ENCODE measurements around the gene NDUFAF5. TPM values are rescaled to one million over a fixed set of nuclear protein-coding genes. Genes with fewer than 3 reads are reported as not detected.

The NDUFAF5 gene
- polyA plus RNA-seq, 1 experiment, result 6.3 TPM

DNA sequence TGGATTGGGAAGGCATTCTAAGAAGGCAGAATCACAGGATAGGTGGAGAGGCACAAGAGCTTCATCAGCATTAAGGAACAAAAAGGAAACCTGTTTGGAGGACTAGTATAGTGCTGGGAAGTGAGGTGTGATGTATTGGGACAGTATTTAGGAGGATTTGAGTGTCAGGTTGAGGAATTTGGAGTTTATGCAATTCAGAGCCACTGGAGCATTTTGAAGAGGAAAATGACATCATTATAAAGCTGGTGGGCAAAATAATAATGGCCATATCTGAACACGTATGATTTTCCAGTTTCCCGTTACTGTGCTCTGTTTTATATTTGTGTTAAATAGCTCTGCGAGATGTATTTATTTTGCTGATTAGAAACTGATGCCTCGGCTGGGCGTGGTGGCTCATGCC is 14.2 kb downstream of the NDUFAF5 start:
- peaks cover 8% of the 10 kb centered on the region for H3K36me3 ChIP-seq (ENCODE audit: control insufficient read depth, insufficient read depth, low read length)
- ChIA-PET POLR2A (interaction anchor here (0.7 kb wide), 1 partner anchor 232 kb away, joined by 10 read pairs; no protein-coding TSS in a partner anchor), CTCF (interaction anchor here (1.3 to 2.1 kb wide), 2 partner anchors 11 to 14 kb away, joined by 4 to 7 read pairs; no protein-coding TSS in a partner anchor)

DNA sequence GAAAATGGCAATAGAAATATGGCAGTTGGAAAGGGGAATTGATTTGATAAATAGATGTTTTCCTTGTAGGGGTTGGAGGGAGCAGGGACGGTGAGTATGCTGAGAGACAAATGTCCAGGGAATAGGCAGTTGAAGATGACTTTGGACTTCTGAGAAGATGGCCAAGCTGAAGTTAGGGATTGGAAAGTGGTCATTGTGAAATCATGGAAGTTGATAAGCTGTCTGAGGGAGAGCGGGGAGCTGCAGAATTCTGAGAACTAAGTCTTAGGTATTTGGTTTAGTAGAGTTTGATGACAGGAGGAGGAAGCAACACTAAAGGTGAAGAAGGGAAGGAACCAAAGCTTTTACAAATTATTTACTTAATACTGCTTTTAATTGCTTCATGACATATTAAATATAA is 15.1 kb downstream of the NDUFAF5 start:
- no peak for DNase-seq (ENCODE audit: low read depth)
- Histone ChIP-seq H3K36me3 (ENCODE audit: control insufficient read depth, insufficient read depth, low read length) (peaks cover 8% of the 10 kb centered on the region), H3K27me3 (ENCODE audit: control insufficient read depth, insufficient read depth, low read length) (no peaks in the 10 kb centered on the region), H3K4me3 (ENCODE audit: low read depth, low read length) (no peak overlapping the region)
- ChIA-PET CTCF (interaction anchor here (0.8 to 2.1 kb wide), 6 partner anchors 12 to 23 kb away, joined by 3 to 7 read pairs (median 3); no protein-coding TSS in a partner anchor), POLR2A (no interaction called here)
- TF ChIP-seq, protein P1, sequence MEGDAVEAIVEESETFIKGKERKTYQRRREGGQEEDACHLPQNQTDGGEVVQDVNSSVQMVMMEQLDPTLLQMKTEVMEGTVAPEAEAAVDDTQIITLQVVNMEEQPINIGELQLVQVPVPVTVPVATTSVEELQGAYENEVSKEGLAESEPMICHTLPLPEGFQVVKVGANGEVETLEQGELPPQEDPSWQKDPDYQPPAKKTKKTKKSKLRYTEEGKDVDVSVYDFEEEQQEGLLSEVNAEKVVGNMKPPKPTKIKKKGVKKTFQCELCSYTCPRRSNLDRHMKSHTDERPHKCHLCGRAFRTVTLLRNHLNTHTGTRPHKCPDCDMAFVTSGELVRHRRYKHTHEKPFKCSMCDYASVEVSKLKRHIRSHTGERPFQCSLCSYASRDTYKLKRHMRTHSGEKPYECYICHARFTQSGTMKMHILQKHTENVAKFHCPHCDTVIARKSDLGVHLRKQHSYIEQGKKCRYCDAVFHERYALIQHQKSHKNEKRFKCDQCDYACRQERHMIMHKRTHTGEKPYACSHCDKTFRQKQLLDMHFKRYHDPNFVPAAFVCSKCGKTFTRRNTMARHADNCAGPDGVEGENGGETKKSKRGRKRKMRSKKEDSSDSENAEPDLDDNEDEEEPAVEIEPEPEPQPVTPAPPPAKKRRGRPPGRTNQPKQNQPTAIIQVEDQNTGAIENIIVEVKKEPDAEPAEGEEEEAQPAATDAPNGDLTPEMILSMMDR (IDR thresholded peaks at IDR 0.05; ENCODE audit: insufficient read depth, low read depth, low read length), result no peak

More for the DNA sequence above, 14.2 kb downstream of the NDUFAF5 start:
- DNase-seq (ENCODE audit: low read depth), result no peak
- TF ChIP-seq, protein P1 (IDR thresholded peaks at IDR 0.05; ENCODE audit: insufficient read depth, low read depth, low read length), result no peak
- Histone ChIP-seq H3K27me3 (ENCODE audit: control insufficient read depth, insufficient read depth, low read length) (no peaks in the 10 kb centered on the region), H3K4me3 (ENCODE audit: low read depth, low read length) (no peak overlapping the region)

DNA sequence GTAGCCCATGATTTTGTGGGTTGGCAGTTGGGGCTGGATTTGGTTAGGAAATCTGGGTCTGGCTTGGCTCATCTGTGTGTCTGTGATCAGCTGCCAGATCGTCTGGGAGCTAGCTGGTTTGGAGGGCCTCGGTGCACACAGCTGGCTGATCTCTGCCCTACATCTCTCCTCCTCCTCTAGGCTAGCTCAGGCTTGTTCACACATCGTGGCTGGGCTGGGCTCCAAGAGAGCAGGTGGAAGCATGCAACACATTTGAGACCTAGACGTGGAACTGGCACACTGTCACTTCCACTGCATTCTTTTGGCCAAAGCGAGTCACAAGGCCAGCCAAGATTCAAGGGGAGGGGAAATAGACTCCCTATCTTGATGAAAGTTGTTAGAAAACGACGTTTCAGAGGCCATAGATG is 15.9 kb downstream of the NDUFAF5 start:
- POLR2A ChIA-PET, result no interaction called here

DNA sequence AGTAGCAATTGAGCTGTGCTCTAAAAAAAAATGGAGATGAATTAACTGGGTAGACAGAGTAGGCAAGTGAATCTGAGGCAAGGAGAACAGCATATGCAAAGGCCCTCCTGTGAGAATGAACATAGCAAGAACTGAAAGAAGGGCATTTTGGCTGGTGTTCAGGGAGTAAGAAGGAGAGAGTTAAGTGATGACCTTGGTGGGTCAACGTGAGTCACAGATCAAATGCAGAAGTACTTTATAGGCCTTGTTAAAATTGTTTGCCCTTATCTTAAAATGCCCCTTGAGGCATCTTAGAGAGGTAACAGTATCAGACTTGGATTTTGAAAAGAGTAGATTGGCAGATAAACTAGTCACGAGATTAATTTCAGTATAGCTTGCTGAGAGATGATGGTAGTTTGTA is 24.5 kb downstream of the NDUFAF5 start:
- ChIA-PET POLR2A (no interaction called here), CTCF (interaction anchor here (1.4 kb wide), 1 partner anchor 10 kb away, joined by 4 read pairs; no protein-coding TSS in a partner anchor)
- H3K36me3 ChIP-seq (ENCODE audit: control insufficient read depth, insufficient read depth, low read length), result peaks cover 12% of the 10 kb centered on the region
- H3K27me3 ChIP-seq (ENCODE audit: control insufficient read depth, insufficient read depth, low read length), result no peaks in the 10 kb centered on the region
- no peak overlapping the region for H3K4me3 ChIP-seq (ENCODE audit: low read depth, low read length)
- TF ChIP-seq, protein P1 (IDR thresholded peaks at IDR 0.05; ENCODE audit: insufficient read depth, low read depth, low read length), result no peak
- DNase-seq (ENCODE audit: low read depth), result no peak

More for the DNA sequence above, 15.9 kb downstream of the NDUFAF5 start:
- no peak overlapping the region for H3K4me3 ChIP-seq (ENCODE audit: low read depth, low read length)
- H3K27me3 ChIP-seq (ENCODE audit: control insufficient read depth, insufficient read depth, low read length), result no peaks in the 10 kb centered on the region
- CTCF ChIA-PET, result interaction anchor here (0.9 to 1.1 kb wide), 3 partner anchors 15 to 24 kb away, joined by 3 read pairs; no protein-coding TSS in a partner anchor
- TF ChIP-seq, protein P1 (IDR thresholded peaks at IDR 0.05; ENCODE audit: insufficient read depth, low read depth, low read length), result no peak
- H3K36me3 ChIP-seq (ENCODE audit: control insufficient read depth, insufficient read depth, low read length), result peaks cover 8% of the 10 kb centered on the region
- DNase-seq (ENCODE audit: low read depth), result peak; percentile 41

DNA sequence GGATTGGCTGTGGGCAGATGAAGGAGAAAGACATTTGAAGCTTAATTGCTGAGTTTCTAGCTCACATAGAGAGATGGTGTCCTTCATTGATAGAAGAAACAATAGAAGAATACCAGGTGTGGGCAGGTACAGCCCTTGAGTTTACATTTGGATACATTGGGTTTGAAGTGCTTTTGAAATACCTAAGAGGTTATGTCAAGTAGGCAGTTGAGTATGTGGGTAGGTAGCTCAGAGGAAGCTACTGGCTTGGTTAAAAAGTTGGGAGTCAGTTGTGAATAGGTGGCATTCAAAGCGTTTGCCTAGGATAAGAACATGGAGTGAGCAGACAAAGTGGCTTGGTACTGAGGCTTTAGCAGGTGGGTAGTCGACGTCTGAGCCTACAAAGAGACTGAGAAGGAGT is 25.0 kb downstream of the NDUFAF5 start:
- TF ChIP-seq, protein P1 (IDR thresholded peaks at IDR 0.05; ENCODE audit: insufficient read depth, low read depth, low read length), result no peak
- POLR2A ChIA-PET, result no interaction called here
- Histone ChIP-seq H3K36me3 (ENCODE audit: control insufficient read depth, insufficient read depth, low read length) (peaks cover 15% of the 10 kb centered on the region), H3K27me3 (ENCODE audit: control insufficient read depth, insufficient read depth, low read length) (no peaks in the 10 kb centered on the region), H3K4me3 (ENCODE audit: low read depth, low read length) (no peak overlapping the region)
- no peak for DNase-seq (ENCODE audit: low read depth)
- CTCF ChIA-PET, result interaction anchor here (0.6 to 1.4 kb wide), 2 partner anchors 10 to 12 kb away, joined by 3 to 4 read pairs; no protein-coding TSS in a partner anchor

Measured in BJ (cell line).